IMR-90 (cell line): ENCODE measurements around the gene GLRX3. TPM values are rescaled to one million over a fixed set of nuclear protein-coding genes. Genes with fewer than 3 reads are reported as not detected.

Experiments
- ATAC-seq: fragments of 200-7000 bp; cut with Tn5 transposase; 2 replicates; pipeline ENCODE4 v1.9.1; 2020; ENCODE audit warnings: low read depth, mild to moderate bottlenecking, moderate library complexity
- BruUV-seq: library from RNA; stranded (reverse); fragments of 400-500 nt; replicated peaks from 2 replicates; lab custom pipeline; 2021; lab: Mats Ljungman, UMichigan
- CTCF ChIA-PET: fragments of 300-600 bp; formaldehyde crosslinking; extraction: SDS; loops from one replicate; lab custom pipeline; 2021; ENCODE audit warnings: antibody characterized with exemption; lab: Yijun Ruan, JAX
- POLR2A ChIA-PET: fragments of 300-600 bp; sonication (Branson Sonifier 250); formaldehyde crosslinking; loops from one replicate; lab custom pipeline; 2022; ENCODE audit warnings: antibody characterized with exemption; ENCODE audit not compliant: unreplicated experiment; lab: Charles Lee
- DNase-seq: peaks from one replicate; pipeline ENCODE4 v3.0.0; 2013
- H2AFZ ChIP-seq: replicated peaks from 2 replicates; pipeline ENCODE3; 2013; ENCODE audit warnings: low read length, mild to moderate bottlenecking; ENCODE audit not compliant: poor library complexity
- H2AK5ac ChIP-seq: 2 replicates; pipeline ENCODE4 v1.6.1; 2013; ENCODE audit warnings: low read depth, low read length, inconsistent platforms
- H2AK9ac ChIP-seq: replicated peaks from 2 replicates; pipeline ENCODE3; 2013; ENCODE audit warnings: mild to moderate bottlenecking, low read depth, low read length, moderate library complexity; ENCODE audit not compliant: poor library complexity
- H2BK120ac ChIP-seq: 2 replicates; pipeline ENCODE4 v1.6.1; 2013; ENCODE audit warnings: low read depth, low read length, inconsistent platforms
- H2BK15ac ChIP-seq: 3 replicates; pipeline ENCODE4 v1.6.1; 2013; ENCODE audit warnings: low read depth, low read length, inconsistent platforms
- H2BK20ac ChIP-seq: 2 replicates; pipeline ENCODE4 v1.6.1; 2013; ENCODE audit warnings: low read depth, mild to moderate bottlenecking, inconsistent platforms, low read length, moderate library complexity
- H2BK5ac ChIP-seq: 2 replicates; pipeline ENCODE4 v1.6.1; 2013; ENCODE audit warnings: mild to moderate bottlenecking, low read depth, low read length, inconsistent platforms; ENCODE audit not compliant: poor library complexity, severe bottlenecking
- H3K14ac ChIP-seq: replicated peaks from 2 replicates; pipeline ENCODE4 v1.6.1; 2013; ENCODE audit warnings: low read depth, low read length, inconsistent platforms
- H3K18ac ChIP-seq: 2 replicates; pipeline ENCODE4 v1.6.1; 2013; ENCODE audit warnings: low read depth, low read length, control low read depth
- H3K23ac ChIP-seq: 2 replicates; pipeline ENCODE4 v1.6.1; 2013; ENCODE audit warnings: low read depth, low read length, inconsistent platforms
- H3K27ac ChIP-seq: 2 replicates; pipeline ENCODE4 v1.5.1; 2013; ENCODE audit warnings: mild to moderate bottlenecking, control low read depth, low read length; ENCODE audit not compliant: insufficient read depth
- H3K27me3 ChIP-seq: 2 replicates; pipeline ENCODE4 v1.6.1; 2013; ENCODE audit warnings: low read length; ENCODE audit not compliant: control insufficient read depth, insufficient read depth
- H3K36me3 ChIP-seq: 2 replicates; pipeline ENCODE4 v1.6.1; 2013; ENCODE audit warnings: low read length, mixed read lengths; ENCODE audit not compliant: control insufficient read depth, insufficient read depth
- H3K4ac ChIP-seq: 2 replicates; pipeline ENCODE4 v1.6.1; 2013; ENCODE audit warnings: low read depth, low read length, inconsistent platforms
- H3K4me1 ChIP-seq: 2 replicates; pipeline ENCODE4 v1.6.1; 2013; ENCODE audit warnings: low read length, mixed read lengths; ENCODE audit not compliant: control insufficient read depth, insufficient read depth
- H3K4me2 ChIP-seq: 2 replicates; pipeline ENCODE4 v1.6.1; 2013; ENCODE audit warnings: low read depth, mild to moderate bottlenecking, control low read depth, low read length, moderate library complexity
- H3K4me3 ChIP-seq: 2 replicates; pipeline ENCODE4 v1.5.1; 2013; ENCODE audit warnings: low read depth, mild to moderate bottlenecking, control low read depth, low read length, moderate library complexity; ENCODE audit not compliant: insufficient read depth
- H3K56ac ChIP-seq: 2 replicates; pipeline ENCODE4 v1.6.1; 2013; ENCODE audit warnings: low read length, inconsistent platforms; ENCODE audit not compliant: insufficient read depth; ENCODE audit errors: extremely low read depth
- H3K79me1 ChIP-seq, 2 experiments: 2 replicates each; pipeline ENCODE4 v1.6.1; 2013; ENCODE audit warnings: low read length in 2 of 2, inconsistent platforms in 1 of 2, low read depth in 1 of 2
- H3K9ac ChIP-seq: 2 replicates; pipeline ENCODE4 v1.6.1; 2013; ENCODE audit warnings: low read depth, low read length, control low read depth
- H3K9me1 ChIP-seq: 2 replicates; pipeline ENCODE4 v1.6.1; 2013; ENCODE audit warnings: low read length, inconsistent platforms; ENCODE audit not compliant: insufficient read depth
- H3K9me3 ChIP-seq: 2 replicates; pipeline ENCODE4 v1.6.1; 2013; ENCODE audit warnings: low read length; ENCODE audit not compliant: control insufficient read depth, insufficient read depth
- H4K20me1 ChIP-seq: 2 replicates; pipeline ENCODE4 v1.6.1; 2013; ENCODE audit warnings: low read length, inconsistent platforms; ENCODE audit not compliant: insufficient read depth
- H4K5ac ChIP-seq: 2 replicates; pipeline ENCODE4 v1.6.1; 2013; ENCODE audit warnings: mild to moderate bottlenecking, low read depth, low read length, control low read depth
- H4K8ac ChIP-seq, 2 experiments: 2 replicates each; pipeline ENCODE4 v1.6.1; 2013; ENCODE audit warnings: low read depth in 2 of 2, low read length in 2 of 2, control low read depth in 1 of 2, inconsistent platforms in 1 of 2
- H4K91ac ChIP-seq: 2 replicates; pipeline ENCODE4 v1.6.1; 2013; ENCODE audit warnings: low read depth, low read length, inconsistent platforms; ENCODE audit not compliant: insufficient read depth
- CHD1 ChIP-seq: IDR thresholded peaks from 2 replicates; pipeline ENCODE4 v1.6.1; 2012; ENCODE audit warnings: low read depth, low read length, improper control_type of control experiment
- MAFK ChIP-seq: IDR thresholded peaks from 2 replicates; pipeline ENCODE4 v1.6.1; 2012; ENCODE audit warnings: low read depth, low read length, improper control_type of control experiment
- MXI1 ChIP-seq: IDR thresholded peaks from 2 replicates; pipeline ENCODE4 v1.6.1; 2012; ENCODE audit warnings: low read depth, mild to moderate bottlenecking, low read length, moderate library complexity, borderline replicate concordance
- POLR2A ChIP-seq: IDR thresholded peaks from 2 replicates; pipeline ENCODE4 v1.6.1; 2012; ENCODE audit warnings: mild to moderate bottlenecking, low read depth, low read length
- SMC3 ChIP-seq: fragments of 150-350 bp; IDR thresholded peaks from 2 replicates; pipeline ENCODE4 v1.6.1; 2016; ENCODE audit warnings: low read depth, mild to moderate bottlenecking, antibody characterized with exemption, low read length, moderate library complexity
- WGBS, 2 experiments: methylation state at CpG; one replicate each; pipeline versions ENCODE4 v1.1.5 to v1.1.7; 2013; ENCODE audit warnings: missing lambda C conversion rate in 2 of 2; ENCODE audit not compliant: insufficient read length in 1 of 2; ENCODE audit errors: extremely low coverage in 2 of 2; 5-methylcytosine and 5-hydroxymethylcytosine counted together
- dilution Hi-C: fragments of 300-500 bp; cut with HindIII; formaldehyde crosslinking; loops from one replicate; pipeline ENCODE4 v1.14.3; 2018; ENCODE audit warnings: low sequenced_read_pairs; ENCODE audit not compliant: unreplicated experiment
- in situ Hi-C: fragments of 300-500 bp; cut with MboI; formaldehyde crosslinking; loops from 3 replicates; pipeline ENCODE4 v1.14.3; 2019; ENCODE audit warnings: low sequenced_read_pairs, inconsistent platforms, mixed read lengths
- intact Hi-C: fragments of 100-400 bp; cut with micrococcal nuclease; formaldehyde crosslinking; loops from 2 replicates; pipeline ENCODE4 v1.10.0; 2022
- polyA plus RNA-seq, 3 experiments: library from polyadenylated mRNA; depleted of rRNA; stranded (reverse); fragments of >200 nt; gene quantifications; 2 replicates each; pipeline ENCODE4 v1.2.3, GENCODE V29; 2012; ENCODE audit warnings: low replicate concordance in 1 of 3
- total RNA-seq: library from RNA; depleted of rRNA; stranded (reverse); fragments of >200 nt; gene quantifications from 2 replicates; pipeline ENCODE4 v1.2.3, GENCODE V29; 2012
- TF ChIP-seq, protein P1 (sequence below): fragments of 150-350 bp; IDR thresholded peaks from 2 replicates; pipeline ENCODE4 v1.6.1; 2017; ENCODE audit warnings: mild to moderate bottlenecking, antibody characterized with exemption, low read length, low read depth

Gene GLRX3
- total and polyA plus RNA-seq, 2 of the 4 experiments (the other 2 are of a cell fraction): 78.7 to 81.7 TPM

GRCh38 chr10:130128062-130128781, 8.0 kb upstream of the GLRX3 start (continued):
- no peak for TF ChIP-seq POLR2A
- TF ChIP-seq, protein P1, sequence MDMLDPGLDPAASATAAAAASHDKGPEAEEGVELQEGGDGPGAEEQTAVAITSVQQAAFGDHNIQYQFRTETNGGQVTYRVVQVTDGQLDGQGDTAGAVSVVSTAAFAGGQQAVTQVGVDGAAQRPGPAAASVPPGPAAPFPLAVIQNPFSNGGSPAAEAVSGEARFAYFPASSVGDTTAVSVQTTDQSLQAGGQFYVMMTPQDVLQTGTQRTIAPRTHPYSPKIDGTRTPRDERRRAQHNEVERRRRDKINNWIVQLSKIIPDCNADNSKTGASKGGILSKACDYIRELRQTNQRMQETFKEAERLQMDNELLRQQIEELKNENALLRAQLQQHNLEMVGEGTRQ: no peak

DNA sequence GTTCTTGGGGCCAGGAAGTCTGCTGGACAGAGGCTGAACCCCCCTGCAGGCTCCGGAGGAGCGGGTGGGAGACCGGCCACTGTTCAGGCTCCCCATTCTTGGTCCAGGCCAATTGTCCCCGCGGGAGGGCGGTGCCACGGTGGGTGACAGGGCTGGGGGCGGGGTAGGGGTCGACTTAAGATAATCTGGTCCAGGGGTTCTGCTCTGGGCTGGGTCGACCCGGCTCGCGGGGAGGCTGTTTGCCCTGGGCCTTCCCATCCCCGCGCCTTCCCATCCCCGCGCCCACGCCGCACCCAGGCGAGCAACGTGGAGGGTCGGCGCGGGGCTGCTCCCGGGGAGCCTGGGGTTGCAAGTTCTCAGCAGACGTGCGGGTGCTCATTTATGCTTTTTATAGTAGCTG, 7.3 kb upstream of the GLRX3 start:
- no TSS peak for BruUV-seq
- in situ Hi-C loops: no loop called here
- POLR2A ChIA-PET: no interaction called here

More for the DNA sequence above, 7.3 kb upstream of the GLRX3 start:
- Histone ChIP-seq H3K36me3 (no peaks in the 10 kb centered on the region), H4K8ac (no peak overlapping the region), H3K9me3 (no peaks in the 10 kb centered on the region), H3K27ac (no peak overlapping the region), H2BK20ac (no peak overlapping the region), H3K9ac (no peak overlapping the region), H3K79me1 (no peaks in the 10 kb centered on the region), H2AK9ac (no peak overlapping the region), H3K27me3 (peaks cover 8% of the 10 kb centered on the region; the same call in 1 of the 2 replicates), H2BK15ac (no peak overlapping the region), H2AFZ (peak overlapping the region; percentile 4), H3K4me3 (no peak overlapping the region), H3K14ac (no peak overlapping the region), H3K23ac (no peak overlapping the region), H4K91ac (no peak overlapping the region), H4K5ac (no peak overlapping the region), H3K18ac (no peak overlapping the region), H3K9me1 (no peaks in the 10 kb centered on the region), H2BK5ac (no peak overlapping the region), H3K56ac (no peak overlapping the region), H2AK5ac (no peak overlapping the region), H4K20me1 (no peaks in the 10 kb centered on the region), H3K4me2 (no peak overlapping the region), H3K4ac (no peak overlapping the region), H3K4me1 (peaks cover 2% of the 10 kb centered on the region; the same call in 1 of the 2 replicates), H2BK120ac (no peak overlapping the region)
- CTCF ChIA-PET: interaction anchor here (0.6 to 2.0 kb wide), 5 partner anchors 12 to 660 kb away, joined by 3 to 10 read pairs (median 3); partner anchors contain the start of gene C10orf143
- DNase-seq (no peak), ATAC-seq (no peak)
- dilution Hi-C loops: no loop called here
- TF ChIP-seq CHD1 (no peak), SMC3 (no peak), MAFK (no peak), POLR2A (no peak), MXI1 (no peak)
- 20% methylated on average over 4 of the region's 27 CpGs; no CpG with 5 or more reads in 1 of the 2 experiments for WGBS, 2 experiments
- intact Hi-C loops: loop anchor here (5.0 kb wide), 2 partner anchors 1867 to 1917 kb away; no protein-coding TSS in a partner anchor
